Endothelial cell of hepatic sinusoid (primary cell): ENCODE measurements around the gene CCM2.
"Not testable (repeated sequence)": the region's sequence is repeated elsewhere in the genome, so short reads cannot be mapped to it uniquely, and the experiment has no call there.

Experiments used
- in situ Hi-C: cut with HindIII; loops from 2 replicates; pipeline ENCODE4 v1.10.0; 2017; ENCODE audit warnings: low sequenced_read_pairs

Gene CCM2

GRCh38 chr7:44995555-44996493 lies 4.2 kb upstream of the CCM2 start:
- in situ Hi-C loops = no loop called here

GRCh38 chr7:44998153-44998871 lies 1.7 kb upstream of the CCM2 start:
- in situ Hi-C loops = no loop called here

- in situ Hi-C loops = no loop called here
Observed at GRCh38 chr7:44999245-45000092, 532 bp upstream of the CCM2 start.

DNA sequence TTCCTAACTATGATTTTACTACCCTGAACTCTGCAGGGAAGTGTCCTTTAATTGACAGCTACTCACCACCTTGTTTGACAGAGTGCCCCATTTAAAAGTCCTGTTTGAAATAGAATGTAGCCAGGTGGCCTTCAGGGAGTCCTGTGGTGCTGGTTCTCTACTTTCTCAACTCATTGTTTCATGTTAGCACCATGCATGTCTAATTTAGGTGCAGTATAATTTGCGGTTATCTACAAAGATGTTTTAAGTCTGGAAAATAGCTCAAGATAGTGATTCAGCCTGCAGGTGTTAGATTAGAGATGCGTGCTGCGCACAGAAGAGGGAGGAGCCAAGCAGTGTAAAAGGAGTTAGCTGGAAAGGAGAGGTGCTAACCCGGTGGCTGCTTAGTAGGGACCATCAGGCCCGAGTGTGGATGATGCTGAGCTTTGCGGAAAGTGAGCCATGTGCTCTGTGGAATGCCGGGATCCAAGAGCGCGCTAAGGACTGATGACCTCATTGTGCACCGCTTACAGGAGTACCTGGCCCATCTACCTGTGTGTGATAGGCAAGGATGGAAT lies 1.2 kb downstream of the CCM2 start:
- in situ Hi-C loops = no loop called here

DNA sequence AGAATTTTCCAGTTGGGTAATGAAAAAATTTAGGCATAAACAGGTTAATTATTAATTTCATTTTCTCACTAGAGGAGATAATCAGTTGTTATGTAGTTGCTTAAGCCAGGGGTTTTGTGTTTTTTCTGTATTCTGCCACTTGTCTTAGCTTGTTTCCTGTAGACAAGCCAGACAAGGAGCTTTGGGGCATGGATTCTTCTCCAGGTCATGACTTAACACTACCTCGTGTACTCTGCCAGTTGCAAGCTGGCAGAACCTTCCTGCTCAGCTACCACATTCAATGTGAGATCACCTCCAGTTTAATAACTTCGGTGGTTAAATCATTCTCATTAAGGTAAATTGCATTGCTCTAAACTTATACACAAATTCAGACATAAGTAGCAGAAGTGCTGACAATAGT lies 1.8 kb downstream of the CCM2 start:
- in situ Hi-C loops = no loop called here

DNA sequence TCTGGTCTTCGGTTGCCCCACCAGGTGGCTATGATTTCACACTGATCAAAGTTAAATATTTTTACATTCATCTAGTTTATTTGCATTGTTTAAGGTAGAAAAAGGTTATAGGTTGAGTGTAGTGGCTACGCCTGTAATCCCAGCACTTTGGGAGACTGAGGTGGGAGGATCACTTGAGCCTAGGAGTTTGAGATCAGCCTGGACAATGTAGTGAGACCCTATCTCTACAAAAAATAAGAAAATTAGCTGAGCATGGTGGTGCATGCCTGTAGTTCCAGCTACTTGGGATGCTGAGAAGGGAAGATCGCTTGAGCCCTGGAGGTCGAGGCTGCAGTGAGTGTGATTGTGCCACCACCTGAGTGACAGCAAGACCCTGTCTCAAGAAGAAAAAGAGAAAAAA lies 3.8 kb downstream of the CCM2 start:
- in situ Hi-C loops = no loop called here

DNA sequence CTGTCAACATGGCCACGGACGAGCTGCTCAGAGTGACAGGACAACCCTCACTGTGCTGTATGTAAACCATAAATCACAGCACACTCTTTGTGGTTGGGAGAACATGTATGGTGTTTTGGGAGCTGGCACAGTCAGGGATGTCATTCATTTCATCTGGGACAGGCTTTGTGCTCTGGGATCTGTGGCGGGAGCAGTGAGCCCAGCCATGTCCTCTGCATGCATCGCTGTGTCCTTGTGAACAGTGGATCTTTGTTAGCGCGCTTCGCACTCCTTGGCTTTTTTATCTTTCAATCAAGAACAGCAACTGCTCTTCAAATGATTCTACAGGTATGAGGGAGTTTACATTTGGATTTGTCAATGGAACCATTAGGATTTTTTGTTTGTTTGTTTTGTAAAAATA lies 7.1 kb downstream of the CCM2 start:
- in situ Hi-C loops = no loop called here

- in situ Hi-C loops = no loop called here
Observed at GRCh38 chr7:45007571-45008328, 7.7 kb downstream of the CCM2 start.

- in situ Hi-C loops = no loop called here
Observed at GRCh38 chr7:45013465-45013967, 13.5 kb downstream of the CCM2 start.

GRCh38 chr7:45015313-45015712 lies 15.3 kb downstream of the CCM2 start:
- in situ Hi-C loops = no loop called here

DNA sequence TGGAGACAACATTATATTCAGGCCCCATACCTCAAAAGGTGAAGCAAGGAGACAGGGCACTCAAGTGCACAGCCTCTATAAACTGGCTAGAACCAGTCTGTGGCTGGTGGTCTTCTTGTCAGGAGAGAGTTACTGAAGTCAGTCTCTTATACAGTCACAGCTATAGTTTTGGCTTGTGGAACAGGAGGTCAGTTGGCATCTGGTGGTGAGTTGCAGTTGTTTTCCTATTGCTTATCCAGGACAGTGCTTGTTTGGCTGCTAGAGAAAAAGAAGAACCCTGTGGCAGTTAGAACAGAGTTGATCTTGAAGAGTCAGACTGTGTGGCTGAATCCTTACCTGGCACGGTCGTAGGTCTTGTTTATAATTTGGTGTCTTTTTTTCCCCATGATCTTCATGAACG lies 17.3 kb downstream of the CCM2 start:
- in situ Hi-C loops = no loop called here

DNA sequence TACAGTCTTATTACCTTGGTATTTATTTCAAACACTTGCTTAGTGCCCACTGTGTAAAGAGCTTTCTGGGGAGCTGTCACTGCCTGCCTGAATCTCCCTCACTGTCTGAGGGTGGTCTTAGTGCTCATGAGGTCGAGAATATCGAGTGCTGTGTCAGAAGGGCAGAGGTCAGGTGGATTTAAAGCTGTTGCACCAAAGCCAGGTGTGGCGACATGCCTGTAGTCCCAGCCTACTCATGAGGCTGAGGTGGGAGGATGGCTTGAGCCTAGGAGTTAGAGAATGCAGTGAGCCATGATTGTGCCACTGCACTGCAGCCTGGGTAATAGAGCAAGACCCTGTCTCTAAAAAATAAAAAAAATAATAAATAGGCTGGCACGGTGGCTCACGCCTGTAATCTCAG lies 20.9 kb downstream of the CCM2 start:
- in situ Hi-C loops = no loop called here

GRCh38 chr7:45021604-45022296 lies 21.7 kb downstream of the CCM2 start:
- in situ Hi-C loops = no loop called here

- in situ Hi-C loops = no loop called here
Observed at GRCh38 chr7:45024126-45024744, 24.2 kb downstream of the CCM2 start.

- in situ Hi-C loops = not testable (repeated sequence)
Observed at GRCh38 chr7:45025473-45025872, 25.5 kb downstream of the CCM2 start.

DNA sequence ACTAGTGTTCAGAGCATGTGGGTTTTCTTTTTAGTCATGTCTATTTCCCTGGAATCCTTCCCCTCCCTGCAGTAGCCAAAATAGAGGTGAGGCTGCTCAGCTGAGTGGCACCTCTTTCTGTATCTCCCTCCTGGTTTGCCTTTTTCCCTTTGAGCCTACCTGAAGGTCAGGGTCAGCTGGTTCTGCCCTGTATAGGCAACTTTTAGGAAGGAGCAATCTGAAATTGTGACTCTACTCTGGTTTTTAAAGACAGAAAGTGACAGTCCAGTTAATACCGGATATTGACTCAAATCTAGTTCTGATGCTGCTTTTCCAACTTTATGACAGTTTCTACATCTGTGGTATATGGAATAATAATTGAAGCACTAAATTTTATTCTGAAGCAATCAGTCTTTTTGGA lies 26.0 kb downstream of the CCM2 start:
- in situ Hi-C loops = no loop called here

DNA sequence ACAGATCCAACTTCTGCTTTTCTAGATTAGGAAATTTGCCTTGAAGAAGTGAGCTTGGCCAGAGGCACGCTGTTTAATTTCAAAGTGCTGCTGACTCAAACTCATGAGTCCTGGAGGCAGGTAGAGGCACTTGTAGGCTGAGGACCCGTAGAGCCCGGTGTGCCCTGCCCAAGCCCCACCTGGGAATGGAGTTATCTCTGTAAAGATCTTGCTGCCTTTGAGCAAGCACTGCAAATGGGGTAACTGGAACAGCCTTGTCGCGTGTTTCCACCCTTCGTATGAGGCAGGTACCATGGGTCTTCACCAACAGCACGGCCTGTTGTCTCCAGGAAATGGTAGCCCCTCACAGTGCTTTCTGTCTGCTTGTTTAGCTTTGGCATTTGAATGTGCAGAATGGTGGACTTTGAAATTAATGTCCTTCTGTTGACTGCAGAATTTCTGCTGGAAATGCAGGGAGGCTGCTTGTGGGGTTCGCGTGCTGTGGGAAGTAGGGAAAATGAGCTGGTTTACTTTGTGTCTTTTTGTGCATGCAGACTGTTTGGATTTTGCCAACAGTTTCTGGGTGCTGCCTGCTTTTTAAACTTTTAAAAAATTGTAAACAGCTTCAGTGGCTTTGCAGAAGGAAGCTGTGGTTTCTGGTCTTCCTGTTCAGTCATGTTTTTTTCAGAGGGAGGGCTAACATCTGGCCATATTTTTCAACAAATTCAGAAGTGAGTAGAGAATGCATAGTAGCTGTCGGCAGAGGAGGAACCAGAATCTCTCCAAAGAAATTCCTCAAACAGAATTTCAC lies 27.2 kb downstream of the CCM2 start:
- in situ Hi-C loops = no loop called here

GRCh38 chr7:45027774-45028114 lies 27.7 kb downstream of the CCM2 start:
- in situ Hi-C loops = no loop called here
